Activated T-helper 1 cell treated with Interleukin-2 at 50 U/mL for 16 hours (primary cell): ENCODE measurements around the gene PFN1.
"Not testable (repeated sequence)": the region's sequence is repeated elsewhere in the genome, so short reads cannot be mapped to it uniquely, and the experiment has no call there.

Source experiments
- DNase-seq: peaks from one replicate; pipeline ENCODE4 v3.0.0-alpha.2; 2020; ENCODE audit warnings: low read depth

PFN1 gene

GRCh38 chr17:4945176-4945943 is 3.0 kb downstream of the PFN1 start:
- peak; percentile 64 for DNase-seq

GRCh38 chr17:4944554-4945175 is 3.7 kb downstream of the PFN1 start:
- no peak for DNase-seq

GRCh38 chr17:4944163-4944553 is 4.2 kb downstream of the PFN1 start:
- peak; percentile 43 for DNase-seq

GRCh38 chr17:4942760-4943508 is 5.4 kb downstream of the PFN1 start:
- no peak for DNase-seq

GRCh38 chr17:4941319-4941610 is 7.1 kb downstream of the PFN1 start:
- DNase-seq = no peak

- peak; percentile 39 for DNase-seq
These were observed 7.6 kb downstream of the PFN1 start for GRCh38 chr17:4940555-4941318.

- DNase-seq = peak; percentile 95
These were observed 8.4 kb downstream of the PFN1 start, which contains the start of the genes RNF167 and SLC25A11 for GRCh38 chr17:4939796-4940554. RNF167 (plus strand) TSS chr17:4940268; CDS start chr17:4940910, 642 bp downstream. SLC25A11 (minus strand) TSS chr17:4940046; CDS start chr17:4939910, 136 bp downstream.

- DNase-seq = no peak
These were observed 8.9 kb downstream of the PFN1 start for GRCh38 chr17:4939546-4939795.

GRCh38 chr17:4938688-4939545 is 9.4 kb downstream of the PFN1 start:
- no peak for DNase-seq

- no peak for DNase-seq
These were observed 10.2 kb downstream of the PFN1 start for GRCh38 chr17:4938069-4938491.

- no peak for DNase-seq
These were observed 10.8 kb downstream of the PFN1 start for GRCh38 chr17:4937553-4937952.

- no peak for DNase-seq
These were observed 11.9 kb downstream of the PFN1 start for GRCh38 chr17:4936436-4936835.

GRCh38 chr17:4935650-4936049 is 12.7 kb downstream of the PFN1 start:
- DNase-seq = no peak

- DNase-seq = no peak
These were observed 14.0 kb downstream of the PFN1 start for GRCh38 chr17:4934173-4934979.

- no peak for DNase-seq
These were observed 14.7 kb downstream of the PFN1 start for GRCh38 chr17:4933646-4934045.

- DNase-seq = no peak
These were observed 15.6 kb downstream of the PFN1 start for GRCh38 chr17:4932756-4933155.

GRCh38 chr17:4931963-4932362 is 16.4 kb downstream of the PFN1 start, which contains the start of gene GP1BA:
GP1BA (plus strand) TSS chr17:4932277; CDS start chr17:4932605, 328 bp downstream.
- no peak for DNase-seq

- DNase-seq = no peak
These were observed 19.4 kb downstream of the PFN1 start for GRCh38 chr17:4928881-4929280.

GRCh38 chr17:4926577-4927335 is 21.6 kb downstream of the PFN1 start:
- DNase-seq = not testable (repeated sequence)
